NT2/D1 (cell line): Measurements from ENCODE around the gene IL25.

ENCODE experiments used
- DNase-seq: peaks from one replicate; pipeline ENCODE4 v3.0.0-alpha.2; 2011; ENCODE audit warnings: low read depth, low spot score
- H3K27me3 ChIP-seq: 2 replicates; pipeline ENCODE4 v1.6.0; 2011; ENCODE audit warnings: mild to moderate bottlenecking; ENCODE audit not compliant: insufficient read length, insufficient read depth
- H3K36me3 ChIP-seq: 2 replicates; pipeline ENCODE4 v1.6.1; 2011; ENCODE audit warnings: mild to moderate bottlenecking, low read length, mixed read lengths; ENCODE audit not compliant: insufficient read depth, insufficient read length
- H3K4me1 ChIP-seq: 2 replicates; pipeline ENCODE4 v1.5.1; 2011; ENCODE audit not compliant: insufficient read depth, insufficient read length
- H3K4me3 ChIP-seq: 2 replicates; pipeline ENCODE4 v1.5.1; 2011; ENCODE audit warnings: low read depth; ENCODE audit not compliant: insufficient read length
- H3K9ac ChIP-seq: 2 replicates; pipeline ENCODE4 v1.6.0; 2011; ENCODE audit warnings: low read depth; ENCODE audit not compliant: insufficient read length
- H3K9me3 ChIP-seq: 2 replicates; pipeline ENCODE4 v1.5.1; 2011; ENCODE audit warnings: mild to moderate bottlenecking, low read length; ENCODE audit not compliant: insufficient read depth
- SUZ12 ChIP-seq: IDR thresholded peaks from 2 replicates; pipeline ENCODE4 v1.6.1; 2011; ENCODE audit not compliant: insufficient read length, insufficient read depth; ENCODE audit errors: extremely low read depth
- YY1 ChIP-seq: IDR thresholded peaks from 2 replicates; pipeline ENCODE4 v1.6.1; 2011; ENCODE audit not compliant: insufficient read length, insufficient read depth
- ZNF274 ChIP-seq: IDR thresholded peaks from 2 replicates; pipeline ENCODE4 v1.6.1; 2011; ENCODE audit warnings: mild to moderate bottlenecking, low read depth, low read length

The IL25 gene

DNA sequence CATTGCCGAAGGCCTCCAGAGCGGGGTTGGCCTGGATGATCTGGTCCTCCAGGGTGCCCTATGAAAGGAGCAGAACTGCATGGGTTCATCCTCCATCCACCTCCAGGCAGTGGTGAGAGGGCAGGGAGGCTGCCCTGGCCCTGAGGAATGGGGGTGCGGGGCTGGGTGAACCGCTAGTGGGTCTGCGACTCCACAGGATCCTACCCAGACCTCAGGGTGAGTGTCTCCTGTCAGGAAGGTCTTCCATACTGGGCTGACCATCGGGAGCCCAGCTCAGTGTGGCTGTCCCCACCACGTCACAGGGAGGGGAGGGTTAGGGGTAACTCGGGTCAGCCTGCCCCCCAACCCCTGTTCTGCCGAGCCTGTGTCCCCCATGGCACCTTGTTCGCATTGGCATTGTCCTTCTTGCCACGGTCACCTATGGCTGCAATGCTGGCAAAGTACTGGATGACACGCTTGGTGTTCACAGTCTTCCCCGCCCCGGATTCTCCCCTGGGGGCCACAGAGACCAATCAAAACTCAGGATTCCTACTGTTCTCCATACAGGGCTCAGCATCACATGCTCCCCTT is 31.8 kb downstream of the IL25 start:
- Histone ChIP-seq H3K9ac (no peak overlapping the region), H3K27me3 (peaks cover 6% of the 10 kb centered on the region), H3K9me3 (no peaks in the 10 kb centered on the region), H3K4me3 (no peak overlapping the region), H3K36me3 (no peaks in the 10 kb centered on the region), H3K4me1 (peaks cover 6% of the 10 kb centered on the region)
- no peak for TF ChIP-seq YY1
- TF ChIP-seq SUZ12: no peak
- no peak for TF ChIP-seq ZNF274
- DNase-seq: no peak

- H3K27me3 ChIP-seq: peaks cover 6% of the 10 kb centered on the region
- no peak for DNase-seq
- H3K4me1 ChIP-seq: peaks cover 6% of the 10 kb centered on the region
- H3K36me3 ChIP-seq: no peaks in the 10 kb centered on the region
- TF ChIP-seq SUZ12: no peak
- no peak for TF ChIP-seq YY1
- no peak for TF ChIP-seq ZNF274
- H3K9ac ChIP-seq: no peak overlapping the region
- no peak overlapping the region for H3K4me3 ChIP-seq
- no peaks in the 10 kb centered on the region for H3K9me3 ChIP-seq
Observed at GRCh38 chr14:23405096-23405495, 32.5 kb downstream of the IL25 start.

GRCh38 chr14:23405516-23406025 is 33.0 kb downstream of the IL25 start:
- H3K36me3 ChIP-seq: no peaks in the 10 kb centered on the region
- peaks cover 6% of the 10 kb centered on the region for H3K27me3 ChIP-seq
- no peak overlapping the region for H3K4me3 ChIP-seq
- no peak for TF ChIP-seq SUZ12
- TF ChIP-seq ZNF274: no peak
- TF ChIP-seq YY1: no peak
- peaks cover 8% of the 10 kb centered on the region for H3K4me1 ChIP-seq
- no peaks in the 10 kb centered on the region for H3K9me3 ChIP-seq
- no peak for DNase-seq
- H3K9ac ChIP-seq: no peak overlapping the region

DNA sequence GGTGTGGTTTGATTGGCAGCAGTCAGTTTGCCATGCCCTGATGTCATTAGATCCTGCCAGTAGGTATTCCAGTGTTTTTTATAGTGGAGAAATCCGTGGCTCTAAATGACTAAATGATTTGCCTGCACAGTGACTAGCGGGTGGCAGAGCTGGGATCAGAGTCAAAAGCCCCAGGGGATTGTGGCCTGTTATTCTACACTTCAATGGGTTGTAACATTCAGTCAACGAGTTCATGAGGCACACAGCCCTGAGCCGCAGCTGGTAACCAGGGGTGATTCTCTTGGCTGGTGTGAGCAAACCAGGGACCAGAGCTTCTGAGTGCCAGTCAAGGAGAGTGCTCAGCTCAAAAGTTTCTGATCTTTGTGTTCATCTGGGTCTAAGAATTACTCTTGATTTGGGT is 33.6 kb downstream of the IL25 start:
- no peak for DNase-seq
- no peaks in the 10 kb centered on the region for H3K9me3 ChIP-seq
- H3K4me1 ChIP-seq: peaks cover 8% of the 10 kb centered on the region
- no peak overlapping the region for H3K9ac ChIP-seq
- no peak overlapping the region for H3K4me3 ChIP-seq
- H3K36me3 ChIP-seq: no peaks in the 10 kb centered on the region
- TF ChIP-seq SUZ12: no peak
- TF ChIP-seq ZNF274: no peak
- TF ChIP-seq YY1: no peak
- peaks cover 6% of the 10 kb centered on the region for H3K27me3 ChIP-seq

DNA sequence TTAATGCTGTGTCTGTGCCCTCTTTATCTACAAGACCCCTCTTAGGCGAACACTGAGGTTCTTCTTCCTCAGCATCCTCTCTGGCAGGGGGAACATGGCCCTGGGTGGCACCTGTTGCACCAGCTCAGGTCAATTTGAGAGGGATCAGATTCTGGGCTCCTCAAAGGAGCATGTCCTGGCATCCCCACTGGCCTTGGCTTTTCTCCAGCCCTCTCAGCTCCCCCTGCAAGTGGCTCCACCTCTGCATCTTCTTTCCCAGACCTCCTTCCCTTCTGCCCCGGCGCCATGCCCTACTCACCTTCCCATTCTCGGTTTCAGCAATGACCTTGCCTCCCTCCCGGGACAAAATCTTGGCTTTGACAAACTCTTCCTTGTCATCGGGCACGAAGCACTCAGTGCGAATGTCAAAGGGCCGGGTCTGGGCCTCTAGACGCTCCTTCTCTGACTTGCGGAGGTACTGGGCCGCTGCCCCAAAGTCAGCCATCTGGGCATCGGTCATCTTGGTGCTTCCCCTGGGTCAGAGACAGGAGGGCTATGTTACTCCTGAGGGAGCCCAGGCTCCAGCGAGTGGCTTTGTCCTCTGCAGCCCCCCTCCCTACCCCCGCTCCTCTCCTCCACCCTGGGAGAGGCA is 34.2 kb downstream of the IL25 start:
- Histone ChIP-seq H3K36me3 (no peaks in the 10 kb centered on the region), H3K9me3 (no peaks in the 10 kb centered on the region), H3K4me3 (no peak overlapping the region), H3K27me3 (peaks cover 6% of the 10 kb centered on the region), H3K9ac (no peak overlapping the region), H3K4me1 (peaks cover 8% of the 10 kb centered on the region)
- TF ChIP-seq SUZ12 (no peak), YY1 (no peak), ZNF274 (no peak)
- DNase-seq: no peak

DNA sequence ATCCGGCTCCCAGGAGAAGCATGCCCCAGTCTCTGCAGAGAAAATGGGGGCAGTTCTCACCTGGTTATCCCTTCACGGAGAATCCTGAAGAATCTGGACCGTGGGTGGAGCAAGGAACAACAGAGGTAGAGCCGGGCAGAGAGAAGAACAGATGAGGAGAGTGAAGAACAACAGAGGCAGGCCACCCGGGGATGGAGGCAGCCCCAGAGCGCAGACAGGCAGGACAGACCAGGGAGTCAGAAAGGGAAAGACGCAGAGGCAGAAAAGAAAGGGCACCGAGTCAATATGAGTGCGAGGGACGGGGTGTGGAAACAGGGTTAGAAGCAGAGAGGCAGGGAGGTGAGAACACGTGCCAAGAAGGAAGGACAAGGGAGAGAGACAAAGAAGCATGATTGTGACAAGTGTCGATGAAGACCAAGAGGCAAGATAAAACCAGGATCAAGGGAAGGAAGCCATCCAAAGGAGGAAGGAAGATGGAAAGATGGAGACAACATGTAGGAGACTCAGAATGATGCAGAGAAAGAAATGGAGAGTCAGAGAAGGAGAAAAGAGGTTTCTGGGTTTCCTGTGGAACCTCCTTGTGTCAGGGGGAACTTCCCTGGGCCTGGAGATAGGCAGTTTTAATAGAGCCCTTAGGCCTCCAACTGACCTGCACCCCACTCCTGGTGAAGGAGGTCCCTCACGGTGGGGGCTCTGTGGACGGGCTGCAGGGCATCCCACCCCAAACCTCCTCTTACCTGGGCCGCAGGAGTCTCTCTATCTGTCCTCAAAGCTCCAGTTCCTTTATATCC is 35.1 kb downstream of the IL25 start, which contains the start of gene MYH6:
MYH6 (minus strand) TSS at position 758 of the 791 bp plus-strand sequence. CDS start 1,050 bp downstream, outside the sequence.
- TF ChIP-seq YY1 (no peak), ZNF274 (no peak), SUZ12 (no peak)
- Histone ChIP-seq H3K4me1 (peaks cover 8% of the 10 kb centered on the region), H3K9ac (no peak within 1 kb of the TSS), H3K4me3 (no peak within 1 kb of the TSS), H3K9me3 (no peaks in the 10 kb centered on the region), H3K36me3 (no peaks in the 10 kb centered on the region), H3K27me3 (peaks cover 6% of the 10 kb centered on the region)
- DNase-seq: no peak

DNA sequence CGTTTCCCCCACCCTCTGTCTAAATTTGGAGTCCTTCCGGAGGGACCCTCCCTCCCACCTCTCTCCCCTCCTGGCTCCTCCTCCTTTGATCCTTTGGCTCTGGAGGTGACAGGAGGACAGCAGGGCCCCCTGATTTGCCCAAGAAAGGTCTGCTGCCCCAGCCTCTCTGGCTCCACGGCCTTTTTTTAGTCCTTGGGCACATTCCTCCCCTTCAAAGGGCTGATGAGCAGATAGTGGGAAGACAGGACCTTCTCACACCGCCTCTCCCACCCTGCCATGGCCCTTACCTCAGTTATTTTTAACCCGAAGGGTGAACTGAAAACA is 35.7 kb downstream of the IL25 start:
- TF ChIP-seq YY1 (no peak), ZNF274 (no peak), SUZ12 (no peak)
- no peak overlapping the region for H3K9ac ChIP-seq
- peaks cover under 1% of the 10 kb centered on the region for H3K27me3 ChIP-seq

DNA sequence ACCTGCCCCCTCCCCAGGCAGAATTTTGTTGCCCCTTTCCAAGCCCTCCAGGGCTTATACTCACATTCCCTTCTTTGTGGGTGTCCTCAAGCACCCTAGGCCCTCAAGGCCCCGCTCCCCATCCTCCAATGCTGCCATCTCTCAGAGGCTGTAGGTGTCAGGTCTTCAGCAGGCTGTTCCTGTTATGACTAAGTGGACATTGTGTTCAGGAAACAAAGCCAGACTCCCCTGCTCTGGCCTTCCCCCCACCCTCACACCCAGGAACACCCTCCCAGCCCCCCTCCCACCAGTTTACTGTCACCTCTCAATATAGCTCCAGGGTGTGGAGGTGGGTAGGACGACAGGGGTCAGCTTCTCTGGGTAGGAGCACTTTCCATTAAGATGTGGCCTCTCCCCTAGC is 36.9 kb downstream of the IL25 start:
- no peak overlapping the region for H3K4me3 ChIP-seq
- H3K27me3 ChIP-seq: no peaks in the 10 kb centered on the region
- H3K9me3 ChIP-seq: no peaks in the 10 kb centered on the region
- DNase-seq: no peak
- H3K4me1 ChIP-seq: peaks cover 5% of the 10 kb centered on the region
- TF ChIP-seq YY1 (no peak), SUZ12 (no peak), ZNF274 (no peak)
- no peak overlapping the region for H3K9ac ChIP-seq
- no peaks in the 10 kb centered on the region for H3K36me3 ChIP-seq

More for the DNA sequence above, 35.7 kb downstream of the IL25 start:
- Histone ChIP-seq H3K4me1 (peaks cover 5% of the 10 kb centered on the region), H3K9me3 (no peaks in the 10 kb centered on the region), H3K4me3 (no peak overlapping the region), H3K36me3 (no peaks in the 10 kb centered on the region)
- DNase-seq: no peak
